Transverse colon (tissue), 4 donors: Measurements from ENCODE around the gene DHX40. TPM values are rescaled to one million over a fixed set of nuclear protein-coding genes. Genes with fewer than 3 reads are reported as not detected.
"Not testable (repeated sequence)": the region's sequence is repeated elsewhere in the genome, so short reads cannot be mapped to it uniquely, and the experiment has no call there.

Experiments
- DNase-seq: peaks from one replicate; pipeline ENCODE4 v3.0.0-alpha.2; 2019
- H3K27ac ChIP-seq, 4 donors: fragments of 200-600 bp; sonication (generic); 2 replicates each; pipeline ENCODE4 v1.5.1; 2016 to 2018; ENCODE audit warnings: inconsistent platforms in 4 of 4
- H3K27me3 ChIP-seq: fragments of 200-600 bp; sonication (generic); 2 replicates; pipeline ENCODE4 v1.5.1; 2017; ENCODE audit warnings: inconsistent platforms
- H3K36me3 ChIP-seq, 4 donors: fragments of 200-600 bp; sonication (generic); 2 replicates each; pipeline ENCODE4 v1.5.1; 2017 to 2019; ENCODE audit warnings: inconsistent platforms in 4 of 4
- H3K4me1 ChIP-seq, 4 donors: fragments of 200-600 bp; sonication (generic); 2 replicates each; pipeline ENCODE4 v1.5.1; 2017 to 2020; ENCODE audit warnings: inconsistent platforms in 4 of 4
- H3K4me3 ChIP-seq, 4 donors: fragments of 200-600 bp; sonication (generic); 1 replicate in 1 of 4; 2 replicates in 3 of 4; pipeline versions ENCODE4 v1.5.1 to v1.6.1; 2017 to 2019; ENCODE audit warnings: inconsistent platforms in 4 of 4
- H3K9me3 ChIP-seq, 2 donors: fragments of 200-600 bp; sonication (generic); 2 replicates each; pipeline ENCODE4 v1.5.1; 2017 to 2019; ENCODE audit warnings: inconsistent platforms in 2 of 2
- EP300 ChIP-seq: sonication (generic); formaldehyde crosslinking; IDR thresholded peaks from one replicate; pipeline ENCODE4 v1.6.1; 2017; ENCODE audit warnings: antibody characterized with exemption, low read depth
- POLR2A ChIP-seq: fragments of 450-650 bp; IDR thresholded peaks from one replicate; pipeline ENCODE4 v1.6.1; 2016; ENCODE audit warnings: antibody characterized with exemption, mild to moderate bottlenecking, moderate library complexity
- POLR2AphosphoS5 ChIP-seq, 3 donors: sonication (generic); formaldehyde crosslinking; IDR thresholded peaks; one replicate each; pipeline ENCODE4 v1.6.1; 2016; ENCODE audit warnings: antibody characterized with exemption in 3 of 3
- WGBS, 2 donors: methylation state at CpG; one replicate each; pipeline ENCODE4 v1.1.5; 2018; ENCODE audit warnings: low coverage in 1 of 2; 5-methylcytosine and 5-hydroxymethylcytosine counted together
- in situ Hi-C, 4 donors: fragments of 200-750 bp; cut with MboI; loops; one replicate each; pipeline versions ENCODE4 v1.15.0 to v1.15.1; 2017; ENCODE audit warnings: low sequenced_read_pairs in 3 of 4, low pct_ligation_motif_present in 1 of 4, low pct_unique_long_range_greater_than_20kb in 1 of 4
- intact Hi-C: fragments of 100-400 bp; cut with DNase I; formaldehyde crosslinking; loops from one replicate; pipeline ENCODE4 v1.15.1; 2023; ENCODE audit warnings: low total_unique reads
- total RNA-seq, 4 donors: library from RNA; depleted of rRNA; stranded (reverse); fragments of >200 nt; gene quantifications; one replicate each; pipeline ENCODE4 v1.1.0, GENCODE V29; 2016
- TF ChIP-seq, protein P1 (sequence below), 5 experiments: fragments of 200-600 bp in 3 of 5; fragments of 450-650 bp in 2 of 5; sonication (generic) in 3 of 5; IDR thresholded peaks; 1 replicate in 2 of 5; 2 replicates in 3 of 5; pipeline ENCODE4 v1.5.1; 2016 to 2017; ENCODE audit warnings: antibody characterized with exemption in 5 of 5, inconsistent platforms in 3 of 5, mild to moderate bottlenecking in 2 of 5, moderate library complexity in 1 of 5

Gene DHX40
- total RNA-seq, 4 donors from 2014 or later = 6.0 to 30.2 (median 15.2) TPM

DNA sequence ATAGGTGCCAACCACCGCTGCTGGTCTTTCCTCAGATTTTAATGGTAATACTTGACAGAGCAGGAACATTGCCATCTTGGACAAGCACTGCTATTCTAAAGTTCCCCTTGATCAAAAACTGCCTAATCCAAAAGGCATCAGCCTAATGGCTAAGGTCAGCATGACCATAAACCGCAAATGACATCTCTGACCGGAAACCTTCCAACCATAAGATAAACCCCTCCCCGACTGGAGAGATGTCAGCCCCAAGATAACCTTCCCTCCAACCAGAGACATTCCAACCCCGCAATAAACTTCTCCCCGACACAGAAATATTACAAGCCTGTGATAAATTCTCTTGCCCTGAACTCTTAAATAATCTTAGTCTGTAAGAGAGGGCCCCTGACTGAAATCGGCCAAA is 7.4 kb upstream of the DHX40 start:
- TF ChIP-seq POLR2A = no peak
- TF ChIP-seq, protein P1, sequence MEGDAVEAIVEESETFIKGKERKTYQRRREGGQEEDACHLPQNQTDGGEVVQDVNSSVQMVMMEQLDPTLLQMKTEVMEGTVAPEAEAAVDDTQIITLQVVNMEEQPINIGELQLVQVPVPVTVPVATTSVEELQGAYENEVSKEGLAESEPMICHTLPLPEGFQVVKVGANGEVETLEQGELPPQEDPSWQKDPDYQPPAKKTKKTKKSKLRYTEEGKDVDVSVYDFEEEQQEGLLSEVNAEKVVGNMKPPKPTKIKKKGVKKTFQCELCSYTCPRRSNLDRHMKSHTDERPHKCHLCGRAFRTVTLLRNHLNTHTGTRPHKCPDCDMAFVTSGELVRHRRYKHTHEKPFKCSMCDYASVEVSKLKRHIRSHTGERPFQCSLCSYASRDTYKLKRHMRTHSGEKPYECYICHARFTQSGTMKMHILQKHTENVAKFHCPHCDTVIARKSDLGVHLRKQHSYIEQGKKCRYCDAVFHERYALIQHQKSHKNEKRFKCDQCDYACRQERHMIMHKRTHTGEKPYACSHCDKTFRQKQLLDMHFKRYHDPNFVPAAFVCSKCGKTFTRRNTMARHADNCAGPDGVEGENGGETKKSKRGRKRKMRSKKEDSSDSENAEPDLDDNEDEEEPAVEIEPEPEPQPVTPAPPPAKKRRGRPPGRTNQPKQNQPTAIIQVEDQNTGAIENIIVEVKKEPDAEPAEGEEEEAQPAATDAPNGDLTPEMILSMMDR (IDR thresholded peaks at IDR 0.05) = no peak
- no peak for TF ChIP-seq EP300
- TF ChIP-seq POLR2AphosphoS5 (IDR thresholded peaks at IDR 0.05) = no peak
- Histone ChIP-seq H3K27ac (no peak overlapping the region), H3K36me3 (no peaks in the 10 kb centered on the region), H3K9me3 (no peaks in the 10 kb centered on the region), H3K4me1 (no peaks in the 10 kb centered on the region), H3K27me3 (no peaks in the 10 kb centered on the region), H3K4me3 (no peak overlapping the region)
- WGBS, 2 donors = 78 to 91% methylated on average over 6 to 7 of the region's 7 CpGs
- intact Hi-C loops = no loop called here
- DNase-seq = no peak
- in situ Hi-C loops = loop anchor here in 3 of 4 donors (25.0 kb wide), 1 partner anchor 246 kb away; no protein-coding TSS in a partner anchor

DNA sequence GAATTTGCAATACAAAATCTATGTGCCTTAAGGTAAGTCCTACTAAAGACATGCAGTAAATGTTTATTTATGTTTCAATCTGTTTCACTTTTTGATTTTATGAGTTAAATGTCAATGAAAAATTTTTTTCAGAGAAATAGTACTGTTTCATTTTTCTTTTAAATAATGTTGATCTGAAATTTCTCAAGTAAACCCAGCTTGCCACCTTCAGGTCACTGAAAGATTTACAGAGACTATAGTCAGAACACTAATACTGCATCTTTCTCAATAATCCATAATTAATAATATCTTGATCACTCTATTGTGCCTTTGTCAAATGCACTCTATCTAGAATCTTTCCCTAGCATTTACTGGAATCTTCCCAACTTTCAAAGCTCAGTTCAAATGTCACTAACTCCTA is 6.5 kb upstream of the DHX40 start:
- intact Hi-C loops (no loop called here), in situ Hi-C loops (loop anchor here in 3 of 4 donors (25.0 kb wide), 1 partner anchor 247 kb away; no protein-coding TSS in a partner anchor)
- DNase-seq = no peak
- H3K9me3 ChIP-seq = no peaks in the 10 kb centered on the region
- no peak overlapping the region for H3K4me3 ChIP-seq
- no peaks in the 10 kb centered on the region for H3K4me1 ChIP-seq
- no peaks in the 10 kb centered on the region for H3K27me3 ChIP-seq
- H3K27ac ChIP-seq = no peak overlapping the region
- no peak for TF ChIP-seq EP300
- TF ChIP-seq, protein P1 (IDR thresholded peaks at IDR 0.05) = peak in 1 of 5 experiments; percentile 7
- H3K36me3 ChIP-seq = no peaks in the 10 kb centered on the region

DNA sequence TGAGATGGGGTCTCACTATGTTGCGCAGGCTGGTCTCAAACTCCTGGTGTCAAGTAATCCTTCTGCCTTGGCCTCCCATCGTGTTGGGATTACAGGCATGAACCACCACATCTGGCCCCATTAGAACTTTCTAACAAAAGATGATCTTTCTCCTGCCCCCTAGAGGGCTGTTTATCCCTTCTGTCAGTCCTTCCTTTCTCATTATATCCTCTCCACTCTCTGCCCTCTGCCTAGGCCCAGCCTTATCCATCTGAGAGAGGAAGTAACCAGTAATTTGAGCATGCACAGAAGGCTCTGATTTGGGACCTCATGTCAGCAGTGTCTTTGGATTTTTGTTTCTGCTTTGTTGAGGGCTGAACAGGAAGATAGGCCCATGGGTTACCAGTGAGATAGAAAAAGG is 4.4 kb upstream of the DHX40 start:
- TF ChIP-seq EP300 = no peak
- no peak for TF ChIP-seq POLR2A
- TF ChIP-seq, protein P1 (IDR thresholded peaks at IDR 0.05) = no peak
- no peak for TF ChIP-seq POLR2AphosphoS5 (IDR thresholded peaks at IDR 0.05)
- Histone ChIP-seq H3K4me1 (peaks cover 0 to 6% (median 4%) of the 10 kb centered on the region in 4 donors), H3K27me3 (no peaks in the 10 kb centered on the region), H3K36me3 (no peaks in the 10 kb centered on the region), H3K27ac (no peak overlapping the region), H3K4me3 (no peak overlapping the region), H3K9me3 (no peaks in the 10 kb centered on the region)
- 91 to 100% methylated on average over 1 to 2 of the region's 2 CpGs for WGBS, 2 donors
- in situ Hi-C loops (loop anchor here in 3 of 4 donors (25.0 kb wide), 1 partner anchor 249 kb away; no protein-coding TSS in a partner anchor), intact Hi-C loops (no loop called here)
- no peak for DNase-seq

DNA sequence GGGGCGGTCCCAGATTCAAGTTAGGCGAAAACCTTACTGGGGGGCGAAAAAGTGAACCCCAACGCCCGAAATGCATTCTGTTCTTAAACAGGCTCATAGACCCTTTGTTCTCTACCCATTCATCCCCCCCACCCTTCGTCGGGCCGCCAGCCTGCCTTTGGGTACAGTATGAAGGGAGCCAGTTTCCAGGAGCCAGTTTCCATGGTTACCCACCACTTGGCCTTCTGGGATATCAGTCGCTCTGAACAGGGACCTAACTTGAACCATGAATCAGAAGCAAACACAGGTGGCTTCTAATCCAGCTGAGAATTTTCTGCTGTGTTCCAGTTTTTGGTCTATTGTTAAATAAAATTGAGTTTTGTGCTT is 532 bp downstream of the DHX40 start:
- H3K9me3 ChIP-seq = no peaks in the 10 kb centered on the region
- peak overlapping the region; percentile 47 to 73 (median 66) for H3K4me3 ChIP-seq
- TF ChIP-seq EP300 (no peak), POLR2A (no peak), POLR2AphosphoS5 (IDR thresholded peaks at IDR 0.05) (no peak)
- TF ChIP-seq, protein P1 (IDR thresholded peaks at IDR 0.05) = no peak
- H3K36me3 ChIP-seq = no peaks in the 10 kb centered on the region
- intact Hi-C loops (no loop called here), in situ Hi-C loops (loop anchor here in 3 of 4 donors (25.0 kb wide), 1 partner anchor 254 kb away; no protein-coding TSS in a partner anchor)
- H3K27ac ChIP-seq = peak overlapping the region; percentile 73 to 87 (median 82)
- WGBS, 2 donors = 0% methylated on average over 1 to 9 of the region's 9 CpGs
- DNase-seq = peak; percentile 46
- no peaks in the 10 kb centered on the region for H3K27me3 ChIP-seq
- peaks cover 3 to 11% (median 10%) of the 10 kb centered on the region in 4 donors for H3K4me1 ChIP-seq

DNA sequence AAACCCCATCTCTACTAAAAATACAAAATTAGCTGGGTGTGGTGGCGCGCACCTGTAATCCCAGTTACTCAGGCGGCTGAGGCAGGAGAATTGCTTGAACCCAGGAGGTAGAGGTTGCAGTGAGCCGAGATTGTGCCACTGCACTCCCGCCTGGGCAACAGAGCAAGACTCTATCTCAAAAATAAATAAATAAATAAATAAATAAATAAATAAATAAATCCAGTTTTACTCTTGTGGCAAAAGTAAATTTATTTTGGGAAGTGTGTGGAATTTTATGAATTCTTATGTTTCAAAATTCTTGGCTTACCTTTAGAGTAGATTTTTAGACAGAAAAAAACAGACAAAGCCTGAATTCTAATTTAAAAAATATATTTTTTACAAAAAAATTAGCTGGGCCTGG is 3.7 kb downstream of the DHX40 start:
- DNase-seq, H3K36me3 ChIP-seq, H3K27ac ChIP-seq, H3K4me3 ChIP-seq, intact Hi-C loops, H3K9me3 ChIP-seq, H3K27me3 ChIP-seq: not testable (repeated sequence)
- in situ Hi-C loops = loop anchor here in 3 of 4 donors (25.0 kb wide), 1 partner anchor 257 kb away; no protein-coding TSS in a partner anchor
- H3K4me1 ChIP-seq = peaks cover 3 to 11% (median 10%) of the 10 kb centered on the region in 4 donors
- WGBS, 2 donors = 94 to 100% methylated on average over 5 of the region's 5 CpGs
